H1 (cell line): ENCODE measurements around the gene ENO2. TPM values are rescaled to one million over a fixed set of nuclear protein-coding genes. Genes with fewer than 3 reads are reported as not detected.

Source experiments
- ASH2L ChIP-seq: fragments of 200-600, 300-600 bp; sonication (generic); IDR thresholded peaks from one replicate; pipeline ENCODE4 v1.7.1; 2017; ENCODE audit warnings: low read length
- CHD1 ChIP-seq: IDR thresholded peaks from 2 replicates; pipeline ENCODE4 v1.6.1; 2012; ENCODE audit warnings: low read depth, low read length, improper control_type of control experiment
- JUN ChIP-seq: IDR thresholded peaks from 2 replicates; pipeline ENCODE4 v1.6.1; 2011; ENCODE audit warnings: low read depth, mild to moderate bottlenecking, improper control_type of control experiment, low read length
- polyA plus RNA-seq, 7 experiments: library from polyadenylated mRNA; depleted of rRNA in 3 of 7; stranded (reverse) in 5 of 7; unstranded in 2 of 7; fragments of >200 nt in 5 of 7; fragments of 200-250 nt in 2 of 7; gene quantifications; 1 replicate in 5 of 7; 2 replicates in 1 of 7; 4 replicates in 1 of 7; pipeline versions ENCODE4 v1.2.1 to v1.2.3, GENCODE V29; 2011 to 2013; ENCODE audit warnings: missing spikeins in 2 of 7, mixed read lengths in 2 of 7
- total RNA-seq: library from RNA; stranded (reverse); fragmentation: NEBNext Ultra II Directional; extraction: Animal tissue kit (Norgen Biotek cat#: 25700); gene quantifications from 2 replicates; pipeline ENCODE4 v1.2.1, GENCODE V29; 2021

ENO2 gene
- total and polyA plus RNA-seq, 2 of the 8 experiments (the other 6 are each of a cell fraction or from before 2014, with no cell fraction given) = 92.4 to 102 TPM

- TF ChIP-seq JUN (no peak), CHD1 (no peak), ASH2L (no peak)
Measured at GRCh38 chr12:6958609-6959057, 44.3 kb downstream of the ENO2 start (continued).
